ENCODE data around the gene GALNT18.

GALNT18 gene

DNA sequence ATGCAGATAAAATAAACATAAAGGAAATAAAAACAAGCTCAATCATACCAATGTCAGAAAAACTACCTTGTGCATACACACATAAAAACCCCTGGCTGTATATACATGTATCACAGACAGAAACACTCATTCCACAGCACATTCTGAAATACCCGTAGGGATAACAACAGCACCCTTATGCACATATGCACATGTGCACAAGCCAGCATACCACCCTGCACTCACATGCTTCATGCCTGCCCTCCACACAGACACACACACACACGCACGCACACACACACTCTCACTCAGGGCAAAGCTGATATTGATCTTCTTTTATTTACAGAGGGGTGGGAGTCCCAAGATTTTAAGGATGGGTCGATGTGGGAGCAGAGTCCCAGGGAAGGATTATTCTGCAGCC is 360.9 kb downstream of the GALNT18 start:
- DNase-seq, result no peak

DNA sequence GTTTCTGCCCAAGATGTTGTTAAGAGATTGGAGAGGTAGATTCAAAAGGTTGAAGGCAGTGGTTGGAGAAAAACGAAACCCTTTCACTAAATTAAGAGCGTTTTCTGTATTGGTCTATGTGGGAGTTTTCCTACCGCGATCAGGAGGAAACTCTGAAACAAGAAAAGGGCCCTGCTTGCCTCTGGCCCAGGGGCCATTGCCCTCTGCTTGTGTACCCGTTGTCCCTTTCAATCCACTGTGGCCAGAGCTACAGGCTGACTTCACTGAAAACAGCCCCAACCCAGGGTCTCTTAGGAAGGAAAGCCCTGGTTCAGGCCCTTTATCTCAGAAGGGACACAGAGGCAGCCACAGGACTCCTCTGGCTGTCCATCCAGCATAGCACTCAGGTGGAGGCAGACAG is 367.8 kb downstream of the GALNT18 start:
- DNase-seq, result no peak

DNA sequence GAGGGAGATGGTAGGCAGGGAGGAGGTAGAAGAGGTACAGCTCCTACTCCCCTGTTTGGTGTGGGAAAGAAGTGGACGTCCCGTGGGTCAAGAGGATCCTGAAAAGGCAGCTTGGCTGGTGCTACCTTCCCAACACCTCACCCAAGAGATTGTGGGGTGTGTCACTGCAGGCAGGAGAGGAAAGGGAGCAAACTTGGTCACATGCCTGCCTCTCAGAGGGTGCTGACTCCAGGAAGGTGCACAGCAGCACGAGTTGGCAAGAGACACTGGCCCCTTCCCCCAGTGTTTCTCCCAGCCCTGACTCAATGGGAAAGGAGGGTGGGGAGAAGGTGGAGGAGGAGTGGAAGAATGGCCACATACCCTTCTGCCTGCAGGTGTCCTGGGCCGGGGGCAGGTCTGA is 368.3 kb downstream of the GALNT18 start:
- DNase-seq, result no peak

DNA sequence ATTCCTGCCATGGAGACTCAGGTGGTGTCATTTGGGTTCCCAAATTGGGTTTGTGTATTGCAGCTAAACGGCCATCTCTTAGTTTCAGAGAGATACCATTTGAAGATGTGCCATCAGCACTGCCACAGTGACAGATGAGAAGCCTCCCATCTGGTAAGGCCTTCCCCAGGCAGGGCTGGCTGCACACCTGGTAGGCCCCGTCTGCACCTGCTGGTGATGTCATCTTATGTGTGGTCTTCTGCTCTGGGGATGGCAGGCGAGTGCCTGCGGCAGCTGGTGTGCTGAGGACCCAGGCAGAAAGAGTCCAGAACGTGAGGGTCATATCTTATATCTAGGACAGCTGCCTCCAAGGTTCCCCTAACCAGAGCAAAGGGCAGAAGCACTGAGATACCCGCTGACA is 369.4 kb downstream of the GALNT18 start:
- DNase-seq, result no peak

DNA sequence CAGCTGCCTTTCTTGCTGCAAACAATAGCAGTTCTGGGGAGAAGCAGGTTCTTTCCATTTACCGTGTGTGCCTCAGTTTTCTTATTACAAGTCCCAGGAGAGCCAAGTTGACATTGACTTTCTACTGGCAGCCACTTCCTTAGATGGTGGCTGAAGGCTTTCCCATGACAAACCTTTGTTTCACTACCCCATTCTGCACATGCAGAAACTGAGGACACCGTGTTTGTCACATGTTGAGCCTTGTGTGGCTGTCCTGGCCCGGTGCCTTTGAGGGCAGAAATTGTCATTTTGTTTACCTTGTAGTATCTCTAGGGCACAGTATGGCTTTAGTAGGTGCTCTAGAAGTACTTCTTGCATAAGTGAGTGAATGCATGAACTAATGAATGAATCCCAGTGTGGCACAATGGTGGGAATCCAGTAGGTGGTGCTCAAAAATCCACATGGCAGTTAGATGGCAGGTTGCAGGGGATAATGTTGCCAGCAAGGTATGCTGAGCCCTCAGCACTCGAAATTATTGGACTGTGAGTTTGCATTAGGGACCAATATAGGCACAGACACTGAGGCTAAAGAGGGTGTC is 370.3 kb downstream of the GALNT18 start:
- DNase-seq, result no peak

DNA sequence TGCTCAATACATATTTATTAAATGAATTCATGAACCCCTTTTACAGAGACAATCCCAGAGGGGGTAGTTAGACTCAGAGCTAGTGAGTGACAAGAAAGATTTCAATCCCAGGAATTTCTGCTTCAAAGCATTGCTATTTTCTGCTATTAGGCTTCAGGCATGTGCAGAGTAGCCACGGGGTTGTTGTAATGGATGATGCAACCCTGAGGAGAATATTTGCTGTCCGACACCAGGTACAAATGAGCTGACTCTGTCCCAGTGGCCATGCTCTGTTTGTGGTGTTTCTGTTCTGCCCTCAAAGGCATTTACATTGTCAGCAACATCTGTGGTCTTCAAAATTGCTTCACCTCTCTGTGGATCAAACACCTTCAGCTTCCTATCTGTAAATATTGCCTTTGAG is 371.3 kb downstream of the GALNT18 start:
- no peak for DNase-seq

DNA sequence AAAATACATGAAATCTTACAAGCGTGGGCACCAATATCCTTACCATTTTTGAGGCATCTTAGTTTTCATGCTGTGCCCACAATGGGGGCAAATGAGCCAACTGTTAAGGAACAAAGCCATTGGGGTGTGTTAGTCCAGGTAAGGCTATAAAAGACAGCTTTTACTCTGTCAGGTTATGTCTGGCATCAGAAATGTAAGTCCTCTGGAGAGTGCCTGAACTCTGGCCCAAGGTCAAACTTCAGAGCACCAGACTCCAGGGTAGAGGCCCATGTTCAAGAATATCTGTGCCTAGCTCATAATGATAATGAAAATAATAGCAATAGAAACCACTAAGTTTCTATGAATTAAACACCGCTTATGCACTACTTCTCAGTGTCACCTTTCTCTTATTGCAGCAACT is 374.2 kb downstream of the GALNT18 start:
- DNase-seq, result no peak

DNA sequence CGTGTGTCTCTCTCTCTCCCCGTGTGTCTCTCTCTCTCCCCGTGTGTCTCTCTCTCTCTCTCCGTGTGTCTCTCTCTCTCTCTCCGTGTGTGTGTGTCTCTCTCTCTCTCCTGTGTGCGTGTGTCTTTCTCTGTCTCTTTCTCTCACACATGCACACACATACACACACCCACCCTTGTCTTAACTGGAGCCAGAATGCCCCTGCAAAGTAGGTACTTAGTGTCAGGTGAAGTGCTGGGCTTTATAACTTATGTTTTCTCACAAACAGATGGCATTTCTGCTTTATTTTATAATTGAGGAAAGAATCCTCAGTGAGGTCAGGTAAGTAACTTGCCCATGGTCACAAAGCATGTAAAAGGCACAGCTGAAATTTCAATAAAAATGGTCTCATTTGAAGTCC is 374.7 kb downstream of the GALNT18 start:
- no peak for DNase-seq

DNA sequence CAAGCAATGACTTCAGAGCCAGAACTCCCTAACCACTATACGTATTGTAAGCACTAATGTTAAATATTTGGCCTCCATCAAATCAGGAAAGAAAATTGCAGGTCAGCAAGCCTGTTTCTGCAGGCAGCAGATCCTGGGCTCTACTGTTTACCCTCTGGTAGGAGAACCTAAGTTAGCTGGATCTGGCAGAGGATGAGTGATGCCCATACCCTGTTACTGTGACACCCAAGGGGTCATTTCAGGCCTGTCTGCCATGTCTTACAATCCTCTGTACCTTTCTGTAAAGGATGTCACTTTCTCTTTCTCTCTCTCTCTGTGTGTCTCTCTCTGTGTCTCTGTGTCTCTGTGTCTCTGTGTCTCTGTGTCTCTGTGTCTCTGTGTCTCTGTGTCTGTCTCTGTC is 375.6 kb downstream of the GALNT18 start:
- no peak for DNase-seq

DNA sequence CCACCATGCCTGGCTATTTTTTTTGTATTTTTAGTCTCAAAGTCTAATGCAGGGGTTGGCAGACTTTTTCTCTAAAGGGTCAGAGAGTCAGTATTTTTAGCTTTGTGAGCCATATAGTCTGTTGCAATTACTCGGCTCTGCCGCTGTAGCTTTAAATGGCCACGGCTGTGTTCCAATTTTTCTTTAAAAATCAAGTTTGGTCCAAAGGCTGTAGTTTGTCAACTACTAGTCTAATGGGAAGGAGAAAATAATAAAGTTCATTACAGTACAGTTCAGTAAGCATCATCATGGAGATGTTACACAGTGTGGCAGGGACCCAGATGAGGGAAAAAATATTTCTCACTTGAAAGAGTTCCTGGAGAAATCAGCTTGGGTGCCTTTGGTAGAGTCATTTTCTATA is 376.4 kb downstream of the GALNT18 start:
- DNase-seq, result no peak

DNA sequence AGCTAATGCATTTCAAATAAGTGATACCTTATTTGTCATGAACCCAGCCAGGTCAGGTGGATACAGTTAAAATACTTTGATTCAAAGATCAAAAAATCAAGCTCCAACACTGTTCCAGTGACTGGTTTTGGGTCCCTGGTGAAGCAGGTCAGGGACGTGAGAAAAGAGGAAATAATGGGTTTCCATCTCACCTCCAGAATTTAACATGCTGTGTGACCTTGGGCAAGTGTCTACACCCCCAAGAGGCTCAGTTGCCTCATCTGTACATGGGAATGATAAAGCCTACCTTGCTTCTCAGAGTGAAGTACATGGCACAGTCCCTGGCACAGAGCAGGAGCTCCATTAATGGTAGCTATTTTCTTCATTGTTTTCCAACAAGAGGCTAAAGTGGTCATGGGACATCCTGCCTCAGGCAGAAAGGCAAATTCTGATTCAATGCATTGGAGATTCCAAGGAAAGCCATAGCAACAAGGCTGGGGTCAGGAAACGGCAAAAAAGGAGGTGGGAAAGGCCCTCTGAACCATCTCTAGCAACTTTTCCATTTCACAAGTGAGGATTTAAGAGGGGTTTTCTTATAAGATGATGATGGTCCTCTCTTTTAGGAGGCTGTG is 377.2 kb downstream of the GALNT18 start:
- no peak for DNase-seq

DNA sequence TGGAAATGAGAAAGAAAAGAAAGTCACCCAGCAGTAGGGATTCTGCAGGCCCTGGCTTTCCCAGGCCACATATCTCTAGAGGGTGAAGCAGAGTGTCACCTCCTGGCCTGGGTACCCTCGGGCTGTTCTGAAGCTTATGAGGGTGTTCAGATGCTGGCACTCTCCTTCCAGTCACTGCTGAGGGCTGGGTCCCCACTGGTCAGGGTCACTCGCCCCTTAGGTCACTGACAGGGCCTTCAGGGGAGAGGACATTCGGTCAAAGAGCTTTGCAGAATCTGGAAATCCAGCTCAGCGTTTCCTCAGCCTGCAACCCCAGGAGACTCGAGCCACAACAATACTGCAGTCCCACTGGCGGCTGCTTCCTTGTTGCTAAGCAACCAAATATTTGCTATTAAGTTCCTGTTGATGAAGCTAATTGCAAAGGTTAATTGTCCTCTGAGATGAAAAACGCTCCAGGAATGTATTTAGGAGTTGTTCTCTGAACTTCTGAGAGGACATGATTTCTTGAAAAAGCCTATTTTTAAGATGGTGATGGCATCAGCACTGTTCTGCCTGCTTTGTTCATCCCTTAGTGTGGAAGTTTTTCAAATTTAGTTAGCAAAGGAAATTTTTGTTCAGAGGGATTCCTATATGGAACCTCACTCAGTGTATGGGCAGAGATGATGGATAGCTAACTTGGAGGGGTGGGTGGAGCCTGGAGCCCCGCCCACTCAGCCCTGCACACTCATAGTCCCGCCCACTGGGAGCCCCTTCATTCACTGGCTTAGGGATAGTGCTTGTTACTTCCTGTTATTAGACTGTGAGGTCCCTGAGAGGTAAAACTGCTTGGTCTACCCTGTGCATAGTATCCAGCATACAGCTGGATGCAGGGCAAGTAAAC is 378.0 kb downstream of the GALNT18 start:
- DNase-seq, result peak; percentile 13

DNA sequence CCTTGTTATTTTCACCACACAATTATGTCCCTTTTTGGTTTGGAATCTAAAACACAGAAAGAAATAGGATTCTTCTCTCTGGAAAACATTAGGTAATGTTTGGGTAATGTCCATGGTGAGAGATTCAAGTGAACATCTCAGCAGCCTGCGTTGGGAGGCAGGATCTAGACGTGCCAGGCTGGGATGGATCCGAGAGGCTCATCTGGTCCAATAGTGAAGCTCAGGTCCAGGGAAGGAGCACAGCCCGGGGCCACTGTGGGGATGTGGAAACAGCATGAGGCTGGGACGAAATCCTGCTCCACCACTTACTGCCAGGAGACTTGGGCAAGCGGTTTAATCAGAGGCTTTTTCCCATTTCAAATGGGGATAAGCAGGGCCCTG is 378.6 kb downstream of the GALNT18 start:
- no peak for DNase-seq

DNA sequence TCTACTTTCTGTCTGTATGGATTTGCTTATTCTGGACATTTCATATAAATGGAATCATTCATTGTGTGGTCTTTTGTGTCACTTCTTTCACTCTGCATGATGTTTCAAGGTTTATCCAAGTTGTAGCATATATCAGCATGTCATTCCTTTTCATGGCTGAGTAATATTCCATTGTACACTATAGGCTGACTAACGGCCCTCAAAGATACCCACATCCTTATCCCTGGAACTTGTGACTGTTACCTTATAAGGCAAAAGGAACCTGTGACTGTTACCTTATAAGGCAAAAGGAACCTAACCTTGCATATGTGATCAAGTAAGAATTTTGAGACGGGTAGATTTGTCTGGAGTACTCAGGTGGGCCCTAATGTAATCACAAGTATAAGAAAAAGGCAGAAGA is 380.5 kb downstream of the GALNT18 start:
- no peak for DNase-seq

DNA sequence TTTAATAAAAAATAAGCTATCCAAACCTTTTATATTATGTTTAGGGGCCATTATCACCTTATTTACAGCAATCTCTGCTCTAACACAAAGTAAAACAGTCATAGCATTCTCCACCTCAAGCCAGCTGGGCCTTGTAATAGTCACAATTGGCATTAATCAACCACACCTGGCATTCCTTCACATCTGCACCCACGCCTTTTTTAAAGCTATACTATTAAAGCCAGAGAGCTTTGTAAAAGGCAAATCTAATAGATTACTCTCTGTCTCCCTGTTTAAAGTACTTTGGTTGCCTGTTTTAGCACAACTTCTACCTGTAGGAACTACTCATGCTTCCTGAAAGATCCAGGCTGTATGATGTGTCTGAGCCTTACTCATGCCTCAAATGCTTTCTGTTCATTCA is 381.8 kb downstream of the GALNT18 start:
- DNase-seq, result no peak

DNA sequence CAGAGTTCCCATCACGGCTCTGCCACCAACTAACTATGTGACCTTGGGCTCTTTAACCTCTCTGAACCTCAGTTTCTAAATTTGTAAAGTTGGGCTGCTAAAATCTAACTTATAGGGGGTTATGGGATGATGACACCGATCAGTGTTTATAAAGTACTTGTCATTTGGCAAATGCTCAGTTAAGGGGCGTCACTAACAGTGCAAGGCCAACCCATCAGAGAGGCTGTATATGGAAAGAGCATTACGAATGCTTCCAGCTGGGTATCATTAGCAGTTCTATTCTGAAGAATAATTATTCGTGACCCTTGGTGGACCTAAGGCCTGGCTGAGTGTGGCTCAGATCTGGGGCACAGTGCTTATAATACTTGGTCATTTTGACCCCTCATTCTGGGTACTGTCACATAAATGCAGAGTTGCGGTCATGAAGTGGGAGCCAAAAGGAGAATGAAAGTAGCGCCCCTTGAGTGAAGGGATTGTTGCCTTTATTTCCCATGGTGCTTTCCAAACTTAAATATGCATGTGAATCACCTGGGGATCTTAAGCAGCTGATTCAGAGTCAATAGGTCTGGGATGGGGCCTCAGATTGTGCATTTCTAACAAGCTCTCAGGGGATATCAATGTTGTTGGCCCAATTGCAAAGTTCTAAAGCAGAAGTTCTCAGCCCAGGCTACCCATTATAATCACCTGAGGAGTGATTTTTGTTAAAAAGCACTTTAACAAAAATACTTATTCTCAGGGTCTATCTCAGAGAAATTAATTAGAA is 384.6 kb downstream of the GALNT18 start:
- DNase-seq, result no peak

DNA sequence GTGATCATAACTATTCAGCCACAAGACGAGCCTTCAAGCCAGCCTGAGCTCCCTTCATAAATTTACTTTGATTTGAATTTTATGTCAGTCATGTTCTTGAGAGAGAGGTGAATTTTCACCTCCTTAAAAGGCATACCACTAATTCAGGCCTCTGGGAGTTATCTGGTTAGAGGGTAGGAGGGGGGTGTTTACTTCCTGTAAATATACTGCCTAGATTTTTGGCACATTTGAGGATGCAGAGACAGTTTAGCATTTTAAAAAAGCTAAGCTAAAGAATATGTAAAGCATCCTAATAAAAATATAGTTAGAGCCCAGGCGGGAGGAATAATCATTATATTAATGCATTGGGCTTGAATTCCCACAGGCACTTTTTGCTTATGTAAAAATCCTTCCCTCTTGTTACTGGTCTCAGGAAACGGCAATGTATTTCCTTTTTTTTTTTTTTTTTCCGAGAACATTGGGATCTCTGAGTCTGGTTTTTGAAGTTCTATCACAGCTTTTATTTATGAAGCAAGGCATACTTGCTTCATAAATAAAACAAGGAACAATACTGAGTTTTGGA is 385.2 kb downstream of the GALNT18 start:
- DNase-seq, result no peak

DNA sequence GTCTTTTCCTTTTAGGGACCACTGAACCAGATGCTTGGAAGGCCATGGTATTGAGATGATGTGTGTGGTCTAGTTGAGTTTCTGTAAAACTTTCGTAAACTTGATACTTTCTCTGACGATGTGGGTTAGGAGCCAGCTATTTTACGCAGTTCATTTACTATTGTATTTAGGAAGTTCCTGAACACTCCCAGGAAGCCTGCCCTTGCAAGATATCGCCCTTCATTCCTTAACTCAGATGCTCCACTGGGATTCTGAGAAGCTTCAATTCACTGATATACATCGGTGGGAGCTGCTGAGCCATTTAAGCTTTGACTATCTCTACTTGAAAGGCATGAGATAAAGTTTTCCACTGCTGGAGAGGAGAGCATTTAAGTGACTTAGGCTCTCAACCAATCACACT is 390.0 kb downstream of the GALNT18 start:
- DNase-seq, result no peak

DNA sequence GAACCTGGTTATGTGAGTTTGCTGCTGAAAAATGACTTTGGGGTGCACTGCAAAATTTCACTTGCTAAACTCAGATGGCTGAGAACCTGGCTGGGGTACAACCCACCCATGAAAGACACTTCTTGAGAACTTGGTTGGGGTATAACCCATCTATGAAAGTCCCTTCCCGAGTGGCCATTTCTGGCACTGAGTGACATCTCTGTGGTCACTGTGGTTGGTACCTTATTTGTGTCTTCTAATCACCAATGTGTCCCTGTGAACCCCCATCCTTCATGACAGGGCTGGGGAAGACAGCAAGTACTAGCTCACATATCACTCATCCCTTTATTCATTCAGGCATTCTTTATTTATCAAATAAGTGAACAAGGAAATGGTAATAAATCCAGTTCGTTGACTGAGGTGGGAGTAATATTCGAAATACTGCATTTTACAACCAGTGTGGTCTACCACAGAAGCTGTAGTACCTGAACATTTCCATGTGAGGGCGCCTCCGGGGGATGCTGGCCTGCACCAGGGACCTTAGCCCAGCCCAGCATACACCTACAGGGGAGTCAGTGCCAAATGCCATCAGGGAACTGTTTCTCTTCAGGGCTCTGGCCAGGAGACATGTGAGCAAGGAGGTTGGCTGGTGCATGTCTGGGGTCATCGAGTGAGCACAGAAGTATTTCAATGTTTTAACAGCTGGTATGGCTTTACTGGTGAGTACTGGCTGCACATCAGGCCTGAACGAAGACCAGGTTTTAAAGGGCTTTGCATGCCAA is 390.8 kb downstream of the GALNT18 start:
- no peak for DNase-seq

DNA sequence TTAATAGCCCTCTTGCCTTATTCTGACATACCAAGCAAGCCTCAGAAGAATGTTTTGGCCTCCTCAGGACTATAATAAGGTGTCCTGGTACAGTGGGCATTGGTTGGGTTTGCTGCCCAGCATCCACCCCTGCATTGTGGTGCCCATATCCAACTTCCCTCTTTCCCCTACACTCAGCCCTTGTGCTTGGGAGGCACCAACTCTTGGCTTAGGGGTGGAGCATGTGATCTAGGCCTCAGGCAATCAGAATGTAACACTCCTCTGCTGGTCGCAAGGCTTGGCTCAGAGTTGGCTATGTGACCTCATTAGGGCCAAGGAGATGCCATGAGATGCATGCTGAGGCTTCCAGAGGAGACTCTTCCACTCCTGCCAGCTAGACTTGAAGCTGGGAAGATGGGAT is 391.7 kb downstream of the GALNT18 start:
- DNase-seq, result no peak

DNA sequence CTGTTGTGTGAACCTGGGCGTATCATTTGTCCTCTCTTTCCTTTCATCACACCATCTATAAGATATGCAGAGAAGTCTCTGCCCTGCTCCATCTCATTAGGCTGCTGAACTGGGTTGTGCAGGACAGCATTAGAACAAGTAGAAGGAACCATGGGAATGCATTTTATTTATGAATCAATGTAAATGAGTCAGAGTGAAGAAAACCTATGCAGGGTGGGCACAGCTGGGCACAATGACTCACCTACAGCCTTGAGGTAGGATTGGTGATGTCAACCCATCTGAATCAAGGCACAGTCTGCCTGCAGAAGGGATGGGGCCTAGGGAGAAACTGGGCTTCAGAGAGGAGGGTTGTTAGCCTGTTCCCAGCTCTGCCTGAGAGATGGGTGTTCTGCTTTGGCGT is 392.2 kb downstream of the GALNT18 start:
- DNase-seq, result no peak

DNA sequence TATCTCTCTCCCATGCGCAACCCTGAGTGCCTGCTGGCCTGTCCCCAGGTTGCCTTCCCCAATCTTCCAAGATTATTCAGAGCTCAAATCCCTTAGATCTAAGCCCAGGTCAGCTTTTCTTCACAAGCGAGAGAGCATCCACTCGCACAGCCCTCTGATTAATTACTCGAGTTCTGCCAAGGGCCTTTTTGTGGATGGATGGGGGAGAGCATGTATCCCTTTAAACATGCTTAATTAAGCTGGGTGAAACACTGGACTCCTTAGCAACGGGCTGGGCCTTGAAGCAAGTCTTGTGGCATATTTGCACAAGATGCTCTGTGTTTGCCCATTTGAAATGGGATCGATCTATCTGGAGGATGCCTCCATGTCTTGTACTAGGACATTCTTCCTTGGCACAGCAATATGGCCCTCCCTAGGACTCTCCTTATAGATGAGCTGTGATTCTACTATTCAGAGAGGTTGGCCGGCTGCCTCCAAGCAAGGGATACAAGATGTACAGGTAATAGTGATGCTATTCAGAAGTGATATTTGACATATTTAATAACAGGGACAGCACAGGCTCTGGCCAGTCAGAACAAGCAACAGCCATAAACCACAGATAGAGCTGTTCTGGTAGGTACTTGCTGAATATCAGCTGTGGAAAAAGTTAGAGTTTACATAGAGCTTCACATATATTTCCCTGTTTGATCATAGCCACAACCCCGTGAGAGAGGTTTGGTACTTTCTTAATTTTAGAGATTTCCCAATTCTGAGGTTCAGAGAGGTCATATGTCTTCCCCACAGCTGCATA is 394.3 kb downstream of the GALNT18 start:
- DNase-seq, result no peak

All from kidney glomerular epithelial cell (primary cell).